Transverse colon (tissue), 4 donors: ENCODE measurements around the gene UIMC1. TPM values are rescaled to one million over a fixed set of nuclear protein-coding genes. Genes with fewer than 3 reads are reported as not detected.

Source experiments
- DNase-seq: peaks from one replicate; pipeline ENCODE4 v3.0.0-alpha.2; 2019
- H3K27ac ChIP-seq, 4 donors: fragments of 200-600 bp; sonication (generic); 2 replicates each; pipeline ENCODE4 v1.5.1; 2016 to 2018; ENCODE audit warnings: inconsistent platforms in 4 of 4
- H3K27me3 ChIP-seq: fragments of 200-600 bp; sonication (generic); 2 replicates; pipeline ENCODE4 v1.5.1; 2017; ENCODE audit warnings: inconsistent platforms
- H3K36me3 ChIP-seq, 4 donors: fragments of 200-600 bp; sonication (generic); 2 replicates each; pipeline ENCODE4 v1.5.1; 2017 to 2019; ENCODE audit warnings: inconsistent platforms in 4 of 4
- H3K4me1 ChIP-seq, 4 donors: fragments of 200-600 bp; sonication (generic); 2 replicates each; pipeline ENCODE4 v1.5.1; 2017 to 2020; ENCODE audit warnings: inconsistent platforms in 4 of 4
- H3K4me3 ChIP-seq, 4 donors: fragments of 200-600 bp; sonication (generic); 1 replicate in 1 of 4; 2 replicates in 3 of 4; pipeline versions ENCODE4 v1.5.1 to v1.6.1; 2017 to 2019; ENCODE audit warnings: inconsistent platforms in 4 of 4
- H3K9me3 ChIP-seq, 2 donors: fragments of 200-600 bp; sonication (generic); 2 replicates each; pipeline ENCODE4 v1.5.1; 2017 to 2019; ENCODE audit warnings: inconsistent platforms in 2 of 2
- EP300 ChIP-seq: sonication (generic); formaldehyde crosslinking; IDR thresholded peaks from one replicate; pipeline ENCODE4 v1.6.1; 2017; ENCODE audit warnings: antibody characterized with exemption, low read depth
- POLR2A ChIP-seq: fragments of 450-650 bp; IDR thresholded peaks from one replicate; pipeline ENCODE4 v1.6.1; 2016; ENCODE audit warnings: antibody characterized with exemption, mild to moderate bottlenecking, moderate library complexity
- POLR2AphosphoS5 ChIP-seq, 3 donors: sonication (generic); formaldehyde crosslinking; IDR thresholded peaks; one replicate each; pipeline ENCODE4 v1.6.1; 2016; ENCODE audit warnings: antibody characterized with exemption in 3 of 3
- WGBS, 2 donors: methylation state at CpG; one replicate each; pipeline ENCODE4 v1.1.5; 2018; ENCODE audit warnings: low coverage in 1 of 2; 5-methylcytosine and 5-hydroxymethylcytosine counted together
- in situ Hi-C, 4 donors: fragments of 200-750 bp; cut with MboI; loops; one replicate each; pipeline versions ENCODE4 v1.15.0 to v1.15.1; 2017; ENCODE audit warnings: low sequenced_read_pairs in 3 of 4, low pct_ligation_motif_present in 1 of 4, low pct_unique_long_range_greater_than_20kb in 1 of 4
- intact Hi-C: fragments of 100-400 bp; cut with DNase I; formaldehyde crosslinking; loops from one replicate; pipeline ENCODE4 v1.15.1; 2023; ENCODE audit warnings: low total_unique reads
- total RNA-seq, 4 donors: library from RNA; depleted of rRNA; stranded (reverse); fragments of >200 nt; gene quantifications; one replicate each; pipeline ENCODE4 v1.1.0, GENCODE V29; 2016
- TF ChIP-seq, protein P1 (sequence below), 5 experiments: fragments of 200-600 bp in 3 of 5; fragments of 450-650 bp in 2 of 5; sonication (generic) in 3 of 5; IDR thresholded peaks; 1 replicate in 2 of 5; 2 replicates in 3 of 5; pipeline ENCODE4 v1.5.1; 2016 to 2017; ENCODE audit warnings: antibody characterized with exemption in 5 of 5, inconsistent platforms in 3 of 5, mild to moderate bottlenecking in 2 of 5, moderate library complexity in 1 of 5

UIMC1 gene
- total RNA-seq, 4 donors from 2014 or later, result 25.1 to 213 (median 34.6) TPM

DNA sequence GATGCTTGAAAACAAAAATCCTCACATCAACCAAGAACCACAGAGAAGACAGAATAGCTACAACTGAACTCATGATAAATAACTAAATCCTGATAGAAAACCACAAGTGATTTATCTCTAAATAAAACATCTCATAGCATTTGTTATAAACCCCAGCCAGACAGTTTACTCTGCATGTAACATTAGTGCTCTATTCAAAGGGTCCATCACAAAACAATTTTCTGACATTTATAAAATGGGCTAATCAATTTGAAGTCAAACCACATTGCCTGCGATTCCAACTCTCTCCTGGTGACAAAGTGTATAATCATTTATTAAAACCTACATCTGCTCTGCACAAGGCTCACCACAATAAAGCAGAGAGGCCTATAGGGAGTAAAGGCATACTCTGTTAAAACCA lies 49.8 kb downstream of the UIMC1 start:
- H3K27ac ChIP-seq, result no peak overlapping the region
- intact Hi-C loops, result no loop called here

DNA sequence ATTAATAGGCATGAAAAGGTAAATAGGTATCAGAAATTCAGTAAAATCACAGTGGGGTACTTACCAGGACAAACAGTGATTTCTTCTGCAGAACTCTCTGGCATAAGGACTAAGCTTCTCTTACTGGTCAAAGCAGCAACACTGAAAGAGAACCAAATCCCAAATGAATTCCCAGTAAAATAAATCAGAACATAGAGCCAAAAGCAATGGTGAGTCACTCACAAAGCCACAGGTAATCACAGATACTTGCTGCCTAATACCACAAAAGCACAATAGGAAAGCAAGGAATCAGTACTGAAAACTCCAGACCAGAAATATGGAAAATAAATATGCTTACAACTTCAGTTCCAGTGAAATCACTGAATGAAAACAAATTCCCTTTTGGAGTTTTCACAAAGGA lies 50.7 kb downstream of the UIMC1 start:
- peaks cover 0 to 33% (median 10%) of the 10 kb centered on the region in 4 donors for H3K36me3 ChIP-seq
- DNase-seq, result no peak
- H3K4me3 ChIP-seq, result no peak overlapping the region
- in situ Hi-C loops (loop anchor here in 2 of 4 donors (25.0 kb wide), 1 partner anchor 294 kb away; no protein-coding TSS in a partner anchor), intact Hi-C loops (no loop called here)
- H3K4me1 ChIP-seq, result no peaks in the 10 kb centered on the region
- no peaks in the 10 kb centered on the region for H3K9me3 ChIP-seq
- TF ChIP-seq POLR2A (no peak), POLR2AphosphoS5 (IDR thresholded peaks at IDR 0.05) (no peak), EP300 (no peak)
- TF ChIP-seq, protein P1, sequence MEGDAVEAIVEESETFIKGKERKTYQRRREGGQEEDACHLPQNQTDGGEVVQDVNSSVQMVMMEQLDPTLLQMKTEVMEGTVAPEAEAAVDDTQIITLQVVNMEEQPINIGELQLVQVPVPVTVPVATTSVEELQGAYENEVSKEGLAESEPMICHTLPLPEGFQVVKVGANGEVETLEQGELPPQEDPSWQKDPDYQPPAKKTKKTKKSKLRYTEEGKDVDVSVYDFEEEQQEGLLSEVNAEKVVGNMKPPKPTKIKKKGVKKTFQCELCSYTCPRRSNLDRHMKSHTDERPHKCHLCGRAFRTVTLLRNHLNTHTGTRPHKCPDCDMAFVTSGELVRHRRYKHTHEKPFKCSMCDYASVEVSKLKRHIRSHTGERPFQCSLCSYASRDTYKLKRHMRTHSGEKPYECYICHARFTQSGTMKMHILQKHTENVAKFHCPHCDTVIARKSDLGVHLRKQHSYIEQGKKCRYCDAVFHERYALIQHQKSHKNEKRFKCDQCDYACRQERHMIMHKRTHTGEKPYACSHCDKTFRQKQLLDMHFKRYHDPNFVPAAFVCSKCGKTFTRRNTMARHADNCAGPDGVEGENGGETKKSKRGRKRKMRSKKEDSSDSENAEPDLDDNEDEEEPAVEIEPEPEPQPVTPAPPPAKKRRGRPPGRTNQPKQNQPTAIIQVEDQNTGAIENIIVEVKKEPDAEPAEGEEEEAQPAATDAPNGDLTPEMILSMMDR (IDR thresholded peaks at IDR 0.05), result no peak
- H3K27ac ChIP-seq, result no peak overlapping the region
- H3K27me3 ChIP-seq, result no peaks in the 10 kb centered on the region

More for the DNA sequence above, 49.8 kb downstream of the UIMC1 start:
- H3K4me1 ChIP-seq, result no peaks in the 10 kb centered on the region
- in situ Hi-C loops, result loop anchor here in 2 of 4 donors (25.0 kb wide), 1 partner anchor 294 kb away; no protein-coding TSS in a partner anchor
- H3K9me3 ChIP-seq, result no peaks in the 10 kb centered on the region
- no peak for DNase-seq
- TF ChIP-seq POLR2AphosphoS5 (IDR thresholded peaks at IDR 0.05) (no peak), POLR2A (no peak), EP300 (no peak)
- TF ChIP-seq, protein P1 (IDR thresholded peaks at IDR 0.05), result no peak
- H3K36me3 ChIP-seq, result peaks cover 0 to 29% (median 6%) of the 10 kb centered on the region in 4 donors
- WGBS, 2 donors, result 79 to 88% methylated on average over 1 of the region's 1 CpG
- H3K27me3 ChIP-seq, result no peaks in the 10 kb centered on the region
- H3K4me3 ChIP-seq, result no peak overlapping the region

DNA sequence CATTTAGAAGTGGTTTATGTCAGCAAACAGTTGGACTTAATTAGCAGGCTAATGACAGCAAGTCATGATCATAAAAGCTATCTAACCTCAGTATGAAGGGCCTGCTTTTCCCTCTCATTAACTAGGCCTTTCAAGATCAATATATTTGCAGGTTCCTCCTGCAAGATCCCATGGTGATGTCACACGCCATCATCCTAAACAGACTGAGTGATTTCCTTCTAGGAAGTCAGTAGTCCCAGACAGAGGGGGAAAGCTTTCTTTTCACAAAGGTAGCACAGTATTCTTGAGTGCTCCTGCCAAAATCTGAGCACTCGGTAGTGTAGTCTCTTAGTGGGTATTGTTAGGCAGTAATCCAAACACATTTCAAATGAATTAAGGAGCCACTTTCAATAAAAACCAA lies 52.5 kb downstream of the UIMC1 start:
- H3K4me1 ChIP-seq, result no peaks in the 10 kb centered on the region
- WGBS, 2 donors, result 100% methylated on average over 2 of the region's 2 CpGs; no CpG with 5 or more reads in 1 of the 2 donors
- intact Hi-C loops, result no loop called here
- H3K27ac ChIP-seq, result no peak overlapping the region
- DNase-seq, result no peak
- H3K36me3 ChIP-seq, result peaks cover 0 to 46% (median 14%) of the 10 kb centered on the region in 4 donors
- TF ChIP-seq POLR2AphosphoS5 (IDR thresholded peaks at IDR 0.05) (no peak), POLR2A (no peak), EP300 (no peak)
- TF ChIP-seq, protein P1 (IDR thresholded peaks at IDR 0.05), result no peak
- no peak overlapping the region for H3K4me3 ChIP-seq
- no peaks in the 10 kb centered on the region for H3K27me3 ChIP-seq
- H3K9me3 ChIP-seq, result no peaks in the 10 kb centered on the region
- in situ Hi-C loops, result loop anchor here in 2 of 4 donors (25.0 kb wide), 1 partner anchor 292 kb away; no protein-coding TSS in a partner anchor

DNA sequence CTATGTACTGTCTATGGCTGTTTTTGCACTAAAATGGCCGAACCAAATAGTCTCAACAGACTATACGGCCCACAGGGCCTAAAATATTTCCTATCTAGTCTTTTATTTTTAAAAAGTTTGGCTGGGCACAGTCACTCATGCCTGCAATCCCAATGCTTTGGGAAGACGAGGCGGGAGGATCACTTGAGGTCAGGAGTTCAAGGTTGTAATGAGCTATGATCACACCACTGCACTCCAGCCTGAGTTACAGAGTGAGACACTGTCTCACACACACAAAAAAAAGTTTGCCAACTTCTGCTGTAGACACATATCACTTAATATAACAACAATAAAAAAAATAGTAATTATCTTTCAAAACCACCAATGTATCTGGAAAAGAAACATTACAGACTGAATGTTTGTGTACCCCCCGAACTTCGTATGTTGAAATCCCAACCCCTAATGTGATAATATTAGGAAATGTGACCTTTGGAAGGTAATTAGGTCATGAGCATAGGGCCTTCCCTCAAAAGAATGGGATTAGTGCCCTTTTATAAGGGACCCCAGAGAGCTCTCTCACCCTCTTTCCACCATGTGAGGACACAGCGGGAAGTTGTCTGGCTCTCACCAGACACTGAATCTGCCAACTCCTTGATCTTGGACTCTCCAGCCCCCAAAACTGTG lies 53.9 kb downstream of the UIMC1 start:
- no peak for DNase-seq
- H3K4me1 ChIP-seq, result no peaks in the 10 kb centered on the region
- TF ChIP-seq POLR2A, result no peak
- no peak for TF ChIP-seq POLR2AphosphoS5 (IDR thresholded peaks at IDR 0.05)
- no peak for TF ChIP-seq EP300
- TF ChIP-seq, protein P1 (IDR thresholded peaks at IDR 0.05), result no peak
- in situ Hi-C loops, result loop anchor here in 2 of 4 donors (25.0 kb wide), 1 partner anchor 290 kb away; no protein-coding TSS in a partner anchor
- H3K9me3 ChIP-seq, result no peaks in the 10 kb centered on the region
- H3K27ac ChIP-seq, result no peak overlapping the region
- H3K4me3 ChIP-seq, result no peak overlapping the region
- H3K27me3 ChIP-seq, result no peaks in the 10 kb centered on the region
- intact Hi-C loops, result no loop called here
- 91 to 97% methylated on average over 6 to 7 of the region's 7 CpGs for WGBS, 2 donors
- peaks cover 0 to 50% (median 19%) of the 10 kb centered on the region in 4 donors for H3K36me3 ChIP-seq
